ENCODE measurements around the gene CDC42BPA.
"Not testable (repeated sequence)": the region's sequence is repeated elsewhere in the genome, so short reads cannot be mapped to it uniquely, and the experiment has no call there.

The CDC42BPA gene

GRCh38 chr1:227155004-227155403 is 163.3 kb downstream of the CDC42BPA start:
- H3K36me3 ChIP-seq (ENCODE audit: insufficient read depth, low read length), result peaks cover 3% of the 10 kb centered on the region
- DNase-seq (ENCODE audit: low read depth, low spot score), result no peak
- no peaks in the 10 kb centered on the region for H3K9me3 ChIP-seq (ENCODE audit: low read depth, low read length)
- H3K27ac ChIP-seq, result no peak overlapping the region
- no peak for TF ChIP-seq POLR2AphosphoS5 (IDR thresholded peaks at IDR 0.05; ENCODE audit: borderline replicate concordance, low read depth, low read length)
- TF ChIP-seq EZH2 (IDR thresholded peaks at IDR 0.05), result no peak
- no peak for TF ChIP-seq FOXP2 (optimal IDR thresholded peaks at IDR 0.05; ENCODE audit: control extremely low read depth, extremely low read length, insufficient read depth)
- H3K9ac ChIP-seq (ENCODE audit: insufficient read length), result no peak overlapping the region
- H3K4me3 ChIP-seq, result no peak overlapping the region

GRCh38 chr1:227152525-227152924 is 165.8 kb downstream of the CDC42BPA start:
- H3K36me3 ChIP-seq (ENCODE audit: insufficient read depth, low read length), result no peaks in the 10 kb centered on the region; the same call in 1 of the 2 replicates
- H3K4me3 ChIP-seq, result no peak overlapping the region
- no peak for TF ChIP-seq FOXP2 (optimal IDR thresholded peaks at IDR 0.05; ENCODE audit: control extremely low read depth, extremely low read length, insufficient read depth)
- no peak for TF ChIP-seq EZH2 (IDR thresholded peaks at IDR 0.05)
- no peak for TF ChIP-seq POLR2AphosphoS5 (IDR thresholded peaks at IDR 0.05; ENCODE audit: borderline replicate concordance, low read depth, low read length)
- H3K27ac ChIP-seq, result no peak overlapping the region
- no peak for DNase-seq (ENCODE audit: low read depth, low spot score)
- no peak overlapping the region for H3K9ac ChIP-seq (ENCODE audit: insufficient read length)
- H3K9me3 ChIP-seq (ENCODE audit: low read depth, low read length), result no peaks in the 10 kb centered on the region

- Histone ChIP-seq H3K27ac (no peak overlapping the region), H3K9ac (ENCODE audit: insufficient read length) (no peak overlapping the region), H3K4me3 (no peak overlapping the region), H3K36me3 (ENCODE audit: insufficient read depth, low read length) (peaks cover 19% of the 10 kb centered on the region), H3K9me3 (ENCODE audit: low read depth, low read length) (no peaks in the 10 kb centered on the region)
- no peak for DNase-seq (ENCODE audit: low read depth, low spot score)
- TF ChIP-seq POLR2AphosphoS5 (IDR thresholded peaks at IDR 0.05; ENCODE audit: borderline replicate concordance, low read depth, low read length) (no peak), EZH2 (IDR thresholded peaks at IDR 0.05) (no peak), FOXP2 (optimal IDR thresholded peaks at IDR 0.05; ENCODE audit: control extremely low read depth, extremely low read length, insufficient read depth) (no peak)
These were observed 177.9 kb downstream of the CDC42BPA start for GRCh38 chr1:227140376-227140775.

- H3K9ac ChIP-seq (ENCODE audit: insufficient read length), result no peak overlapping the region
- H3K4me3 ChIP-seq, result no peak overlapping the region
- no peak for DNase-seq (ENCODE audit: low read depth, low spot score)
- TF ChIP-seq EZH2 (IDR thresholded peaks at IDR 0.05) (no peak), FOXP2 (optimal IDR thresholded peaks at IDR 0.05; ENCODE audit: control extremely low read depth, extremely low read length, insufficient read depth) (no peak), POLR2AphosphoS5 (IDR thresholded peaks at IDR 0.05; ENCODE audit: borderline replicate concordance, low read depth, low read length) (no peak)
- no peak overlapping the region for H3K27ac ChIP-seq
- peaks cover 6% of the 10 kb centered on the region; the same call in 1 of the 2 replicates for H3K36me3 ChIP-seq (ENCODE audit: insufficient read depth, low read length)
- H3K9me3 ChIP-seq (ENCODE audit: low read depth, low read length), result no peaks in the 10 kb centered on the region
These were observed 182.0 kb downstream of the CDC42BPA start for GRCh38 chr1:227136210-227136820.

GRCh38 chr1:227134686-227135314 is 183.5 kb downstream of the CDC42BPA start:
- Histone ChIP-seq H3K36me3 (ENCODE audit: insufficient read depth, low read length) (peaks cover 6% of the 10 kb centered on the region; the same call in 1 of the 2 replicates), H3K9me3 (ENCODE audit: low read depth, low read length) (no peaks in the 10 kb centered on the region), H3K4me3 (no peak overlapping the region), H3K27ac (no peak overlapping the region), H3K9ac (ENCODE audit: insufficient read length) (no peak overlapping the region)
- TF ChIP-seq FOXP2 (optimal IDR thresholded peaks at IDR 0.05; ENCODE audit: control extremely low read depth, extremely low read length, insufficient read depth), result no peak
- no peak for TF ChIP-seq EZH2 (IDR thresholded peaks at IDR 0.05)
- TF ChIP-seq POLR2AphosphoS5 (IDR thresholded peaks at IDR 0.05; ENCODE audit: borderline replicate concordance, low read depth, low read length), result no peak
- DNase-seq (ENCODE audit: low read depth, low spot score), result no peak

- H3K27ac ChIP-seq; DNase-seq (ENCODE audit: low read depth, low spot score); H3K9ac ChIP-seq (ENCODE audit: insufficient read length); H3K4me3 ChIP-seq; H3K9me3 ChIP-seq (ENCODE audit: low read depth, low read length); H3K36me3 ChIP-seq (ENCODE audit: insufficient read depth, low read length): not testable (repeated sequence)
These were observed 185.6 kb downstream of the CDC42BPA start for GRCh38 chr1:227132695-227133094.

GRCh38 chr1:227131193-227131592 is 187.1 kb downstream of the CDC42BPA start:
- Histone ChIP-seq H3K36me3 (ENCODE audit: insufficient read depth, low read length) (0 out of 2 replicates have a peak, but pooled peaks cover 4% of the 10 kb centered on the region), H3K27ac (no peak overlapping the region), H3K4me3 (no peak overlapping the region), H3K9me3 (ENCODE audit: low read depth, low read length) (no peaks in the 10 kb centered on the region), H3K9ac (ENCODE audit: insufficient read length) (no peak overlapping the region)
- DNase-seq (ENCODE audit: low read depth, low spot score), result no peak
- no peak for TF ChIP-seq EZH2 (IDR thresholded peaks at IDR 0.05)
- no peak for TF ChIP-seq POLR2AphosphoS5 (IDR thresholded peaks at IDR 0.05; ENCODE audit: borderline replicate concordance, low read depth, low read length)
- TF ChIP-seq FOXP2 (optimal IDR thresholded peaks at IDR 0.05; ENCODE audit: control extremely low read depth, extremely low read length, insufficient read depth), result no peak

GRCh38 chr1:227127891-227128290 is 190.4 kb downstream of the CDC42BPA start:
- no peak overlapping the region for H3K9ac ChIP-seq (ENCODE audit: insufficient read length)
- TF ChIP-seq POLR2AphosphoS5 (IDR thresholded peaks at IDR 0.05; ENCODE audit: borderline replicate concordance, low read depth, low read length) (no peak), FOXP2 (optimal IDR thresholded peaks at IDR 0.05; ENCODE audit: control extremely low read depth, extremely low read length, insufficient read depth) (no peak), EZH2 (IDR thresholded peaks at IDR 0.05) (no peak)

More at GRCh38 chr1:227127891-227128290, 190.4 kb downstream of the CDC42BPA start:
- Histone ChIP-seq H3K4me3 (no peak overlapping the region), H3K9me3 (ENCODE audit: low read depth, low read length) (no peaks in the 10 kb centered on the region), H3K36me3 (ENCODE audit: insufficient read depth, low read length) (0 out of 2 replicates have a peak, but pooled peaks cover 4% of the 10 kb centered on the region), H3K27ac (no peak overlapping the region)
- DNase-seq (ENCODE audit: low read depth, low spot score), result no peak

Measured in SK-N-MC (cell line).